Measurements from ENCODE around the gene PGAM1. TPM values are rescaled to one million over a fixed set of nuclear protein-coding genes. Genes with fewer than 3 reads are reported as not detected.

PGAM1 gene
- total and polyA plus RNA-seq, 9 of the 15 experiments (the other 6 are each of a cell fraction or from before 2014, with no cell fraction given) = 40.3 to 559 (median 269) TPM

GRCh38 chr10:97399843-97400545, 26.0 kb upstream of the PGAM1 start (continued):
- peak; percentile 77; the same call in 1 of the 2 replicates for TF ChIP-seq JUND (IDR thresholded peaks at IDR 0.05; ENCODE audit: borderline replicate concordance, low read depth, low read length)
- TF ChIP-seq JUND (tag; IDR thresholded peaks at IDR 0.05; ENCODE audit: borderline replicate concordance, low read depth, low read length) = peak; percentile 83; the same call in 2 of the 3 replicates
- TF ChIP-seq ZNF316 (IDR thresholded peaks at IDR 0.05) = peak; percentile 81
- TF ChIP-seq ILK (tag; IDR thresholded peaks at IDR 0.05; ENCODE audit: borderline replicate concordance, low read depth) = no peak
- peak; percentile 22; the same call in 1 of the 2 replicates for TF ChIP-seq SMARCA4 (IDR thresholded peaks at IDR 0.05)
- TF ChIP-seq JUN (IDR thresholded peaks at IDR 0.05; ENCODE audit: borderline replicate concordance, low read depth, low read length) = peak; percentile 74; the same call in 1 of the 2 replicates
- 0 out of 2 replicates have a peak, but pooled peaks have one; percentile 86 for TF ChIP-seq JUN (CRISPR knock-in tag; IDR thresholded peaks at IDR 0.05; ENCODE audit: borderline replicate concordance)
- TF ChIP-seq ZBTB40 (IDR thresholded peaks at IDR 0.05) = no peak
- no peak for TF ChIP-seq ZBTB40 (CRISPR knock-in tag; IDR thresholded peaks at IDR 0.05)
- TF ChIP-seq TEAD1 (CRISPR knock-in tag; IDR thresholded peaks at IDR 0.05) = peak in 1 of 2 experiments; percentile 57; a peak in 1 of 4 replicates

Measured in K562 (cell line).